HepG2 (cell line): Measurements from ENCODE around the gene TOMM20. TPM values are rescaled to one million over a fixed set of nuclear protein-coding genes. Genes with fewer than 3 reads are reported as not detected.

ENCODE experiments used
- ATF2 ChIP-seq: sonication (generic); formaldehyde crosslinking; IDR thresholded peaks from 2 replicates; pipeline ENCODE4 v1.4.0; 2020; ENCODE audit warnings: missing genetic modification reagents
- ETS1 ChIP-seq: sonication (generic); formaldehyde crosslinking; IDR thresholded peaks from 2 replicates; pipeline ENCODE4 v1.4.0; 2020; ENCODE audit warnings: missing genetic modification reagents
- GFI1 ChIP-seq: sonication (generic); formaldehyde crosslinking; IDR thresholded peaks from 2 replicates; pipeline ENCODE4 v1.5.0; 2020; ENCODE audit warnings: missing genetic modification reagents, mild to moderate bottlenecking, borderline replicate concordance
- GLMP ChIP-seq: sonication (generic); formaldehyde crosslinking; IDR thresholded peaks from 2 replicates; pipeline ENCODE4 v1.9.0; 2021; ENCODE audit warnings: missing genetic modification reagents, mild to moderate bottlenecking, borderline replicate concordance
- GZF1 ChIP-seq: sonication (generic); formaldehyde crosslinking; IDR thresholded peaks from 2 replicates; pipeline ENCODE4 v1.5.1; 2020; ENCODE audit warnings: mild to moderate bottlenecking, missing genetic modification reagents
- KMT2B ChIP-seq: IDR thresholded peaks from 2 replicates; pipeline ENCODE4 v1.6.1; 2016; ENCODE audit warnings: missing genetic modification reagents, missing compliant biosample characterization
- MTF1 ChIP-seq: sonication (generic); formaldehyde crosslinking; IDR thresholded peaks from 2 replicates; pipeline ENCODE4 v1.5.0; 2020; ENCODE audit warnings: missing genetic modification reagents
- NFRKB ChIP-seq: fragments of 450-650 bp; IDR thresholded peaks from 2 replicates; pipeline ENCODE4 v1.6.1; 2017
- RBM39 ChIP-seq: fragments of 200-400 bp; formaldehyde crosslinking; IDR thresholded peaks from one replicate; pipeline ENCODE4 v1.6.1; 2018; ENCODE audit warnings: antibody characterized with exemption, mild to moderate bottlenecking, low read depth, low read length; ENCODE audit not compliant: poor library complexity, severe bottlenecking
- TBL1XR1 ChIP-seq: fragments of 150-350 bp; IDR thresholded peaks from 2 replicates; pipeline ENCODE4 v1.6.1; 2014; ENCODE audit warnings: borderline replicate concordance, low read length; ENCODE audit not compliant: partially characterized antibody
- TFE3 ChIP-seq: IDR thresholded peaks from 2 replicates; pipeline ENCODE4 v1.6.1; 2016
- ZBTB43 ChIP-seq: sonication (generic); formaldehyde crosslinking; conservative IDR thresholded peaks from 2 replicates; pipeline ENCODE4 v1.4.0; 2020; ENCODE audit warnings: missing genetic modification reagents
- ZBTB49 ChIP-seq: sonication (generic); formaldehyde crosslinking; IDR thresholded peaks from 2 replicates; pipeline ENCODE4 v1.4.0; 2020; ENCODE audit warnings: missing genetic modification reagents, borderline replicate concordance
- ZKSCAN1 ChIP-seq: fragments of 150-350 bp; IDR thresholded peaks from 2 replicates; pipeline ENCODE4 v1.6.1; 2014; ENCODE audit warnings: low read length
- ZNF354B ChIP-seq: sonication (generic); formaldehyde crosslinking; IDR thresholded peaks from 2 replicates; pipeline ENCODE4 v1.8.0; 2022; ENCODE audit warnings: mild to moderate bottlenecking, missing genetic modification reagents
- ZNF44 ChIP-seq: sonication (generic); formaldehyde crosslinking; IDR thresholded peaks from 2 replicates; pipeline ENCODE4 v1.5.1; 2020; ENCODE audit warnings: mild to moderate bottlenecking, missing genetic modification reagents
- ZNF552 ChIP-seq: sonication (generic); formaldehyde crosslinking; IDR thresholded peaks from 2 replicates; pipeline ENCODE4 v1.9.0; 2022; ENCODE audit warnings: missing genetic modification reagents, mild to moderate bottlenecking, borderline replicate concordance
- ZNF780A ChIP-seq: sonication (generic); formaldehyde crosslinking; IDR thresholded peaks from 2 replicates; pipeline ENCODE4 v1.8.0; 2022; ENCODE audit warnings: mild to moderate bottlenecking, missing genetic modification reagents, moderate library complexity
- polyA plus RNA-seq, 8 experiments: library from polyadenylated mRNA; depleted of rRNA in 3 of 8; stranded (reverse) in 7 of 8; unstranded in 1 of 8; fragments of >200 nt; fragmentation: Illumina TruSeq in 4 of 8; extraction: Trizol in 4 of 8; gene quantifications; 2 replicates each; pipeline versions ENCODE4 v1.2.1 to v1.2.3, GENCODE V29; 2011 to 2016; ENCODE audit warnings: low read depth in 4 of 8, missing spikeins in 1 of 8, mixed read lengths in 1 of 8; ENCODE audit not compliant: insufficient read depth in 1 of 8
- total RNA-seq, 5 experiments: library from RNA; depleted of rRNA; stranded (reverse); fragments of >200 nt; fragmentation: Illumina TruSeq; extraction: Trizol; gene quantifications; 2 replicates each; pipeline ENCODE4 v1.2.3, GENCODE V29; 2016; ENCODE audit warnings: low read depth in 1 of 5

Gene TOMM20
- total and polyA plus RNA-seq, 2 of the 13 experiments (the other 11 are each of a cell fraction or from before 2014, with no cell fraction given), result 153 to 376 TPM

- no peak for TF ChIP-seq GFI1 (CRISPR knock-in tag)
- no peak for TF ChIP-seq MTF1
- 0 out of 2 replicates have a peak, but pooled peaks have one; percentile 48 for TF ChIP-seq ZBTB43 (CRISPR knock-in tag)
- TF ChIP-seq ZNF780A (CRISPR knock-in tag), result no peak
- peak; percentile 61 for TF ChIP-seq TFE3
- TF ChIP-seq TBL1XR1, result peak; percentile 43
- TF ChIP-seq ZNF552 (CRISPR knock-in tag), result 0 out of 2 replicates have a peak, but pooled peaks have one; percentile 10
- no peak for TF ChIP-seq ETS1 (CRISPR knock-in tag)
- no peak for TF ChIP-seq GZF1 (CRISPR knock-in tag)
- TF ChIP-seq GLMP (CRISPR knock-in tag), result peak; percentile 79; the same call in 1 of the 2 replicates
- peak; percentile 22; the same call in 1 of the 2 replicates for TF ChIP-seq ZBTB49 (CRISPR knock-in tag)
- peak; percentile 96 for TF ChIP-seq ZKSCAN1
- TF ChIP-seq NFRKB, result no peak
- peak; percentile 81 for TF ChIP-seq RBM39
- TF ChIP-seq ZNF354B (CRISPR knock-in tag), result no peak
- no peak for TF ChIP-seq ATF2 (CRISPR knock-in tag)
- TF ChIP-seq KMT2B, result peak; percentile 30; the same call in 1 of the 2 replicates
- TF ChIP-seq ZNF44, result no peak
Observed at GRCh38 chr1:235069577-235070563, 58.8 kb downstream of the TOMM20 start (continued).
